GM23338 (cell line): ENCODE data around the gene IGLL5.

Source experiments
- EZH2 ChIP-seq: fragments of 200-600 bp; sonication (generic); IDR thresholded peaks from one replicate; pipeline ENCODE4 v1.8.0; 2017; ENCODE audit warnings: antibody characterized with exemption, mild to moderate bottlenecking, low read depth; ENCODE audit not compliant: unreplicated experiment
- JUNB ChIP-seq: IDR thresholded peaks from one replicate; pipeline ENCODE4 v1.6.1; 2016; ENCODE audit warnings: antibody characterized with exemption; ENCODE audit not compliant: unreplicated experiment
- POLR2AphosphoS5 ChIP-seq: IDR thresholded peaks from 2 replicates; pipeline ENCODE4 v1.6.1; 2016; ENCODE audit warnings: antibody characterized with exemption, low read depth
- STAT1 ChIP-seq: IDR thresholded peaks from one replicate; pipeline ENCODE4 v1.6.1; 2016; ENCODE audit warnings: antibody characterized with exemption; ENCODE audit not compliant: unreplicated experiment
- TF ChIP-seq, protein P1 (sequence below), 2 experiments: fragments of 200-600 bp in 1 of 2; sonication (generic) in 1 of 2; conservative IDR thresholded peaks; 2 replicates each; pipeline versions ENCODE4 v1.5.1 to v1.6.1; 2016 to 2017; ENCODE audit warnings: antibody characterized with exemption in 2 of 2, low read depth in 2 of 2, mild to moderate bottlenecking in 2 of 2, moderate library complexity in 1 of 2
- TF ChIP-seq, protein P2 (sequence below): fragments of 250-450 bp; sonication (Bioruptor Pico); IDR thresholded peaks from 2 replicates; pipeline ENCODE4 v1.5.0; 2020; ENCODE audit warnings: mild to moderate bottlenecking, moderate library complexity
- TF ChIP-seq, protein P3 (sequence below): IDR thresholded peaks from one replicate; pipeline ENCODE4 v1.6.1; 2018; ENCODE audit warnings: antibody characterized with exemption; ENCODE audit not compliant: unreplicated experiment

DNA sequence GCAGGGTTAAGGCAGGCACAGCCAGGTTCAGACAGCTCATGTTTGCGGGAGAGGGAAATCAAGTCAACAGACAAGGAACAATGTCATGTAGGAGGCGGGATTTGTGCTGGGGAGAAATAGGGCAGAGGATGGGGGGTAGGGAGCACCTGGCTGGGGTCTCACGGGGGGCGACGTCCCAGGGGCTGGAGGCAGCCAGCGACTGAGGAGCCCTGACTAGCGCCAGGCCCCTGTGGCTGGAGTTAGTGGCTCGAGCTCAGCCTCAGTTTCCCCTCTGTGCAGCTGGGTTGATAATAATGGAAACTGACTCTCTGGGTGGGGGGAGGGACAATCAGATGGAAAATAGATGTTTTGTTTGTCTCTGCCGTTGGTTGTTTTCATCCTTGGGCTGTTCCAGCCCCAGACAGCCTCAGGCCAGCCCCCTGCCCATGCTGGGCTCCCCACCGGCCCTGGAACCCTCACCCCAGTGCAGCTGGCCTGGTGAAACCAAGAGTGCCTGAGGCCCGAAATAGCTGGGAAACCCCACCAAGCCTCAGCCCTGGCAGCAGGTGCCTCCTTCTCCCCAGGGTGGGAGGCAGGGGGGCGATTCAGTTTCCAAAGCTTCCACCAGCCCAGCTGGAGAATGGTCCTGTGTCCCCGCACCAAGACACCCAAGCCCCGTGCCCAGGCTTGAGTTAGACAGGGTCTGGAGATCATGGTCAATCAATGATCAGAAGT, 44.1 kb downstream of the IGLL5 start:
- TF ChIP-seq, protein P1, sequence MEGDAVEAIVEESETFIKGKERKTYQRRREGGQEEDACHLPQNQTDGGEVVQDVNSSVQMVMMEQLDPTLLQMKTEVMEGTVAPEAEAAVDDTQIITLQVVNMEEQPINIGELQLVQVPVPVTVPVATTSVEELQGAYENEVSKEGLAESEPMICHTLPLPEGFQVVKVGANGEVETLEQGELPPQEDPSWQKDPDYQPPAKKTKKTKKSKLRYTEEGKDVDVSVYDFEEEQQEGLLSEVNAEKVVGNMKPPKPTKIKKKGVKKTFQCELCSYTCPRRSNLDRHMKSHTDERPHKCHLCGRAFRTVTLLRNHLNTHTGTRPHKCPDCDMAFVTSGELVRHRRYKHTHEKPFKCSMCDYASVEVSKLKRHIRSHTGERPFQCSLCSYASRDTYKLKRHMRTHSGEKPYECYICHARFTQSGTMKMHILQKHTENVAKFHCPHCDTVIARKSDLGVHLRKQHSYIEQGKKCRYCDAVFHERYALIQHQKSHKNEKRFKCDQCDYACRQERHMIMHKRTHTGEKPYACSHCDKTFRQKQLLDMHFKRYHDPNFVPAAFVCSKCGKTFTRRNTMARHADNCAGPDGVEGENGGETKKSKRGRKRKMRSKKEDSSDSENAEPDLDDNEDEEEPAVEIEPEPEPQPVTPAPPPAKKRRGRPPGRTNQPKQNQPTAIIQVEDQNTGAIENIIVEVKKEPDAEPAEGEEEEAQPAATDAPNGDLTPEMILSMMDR (conservative IDR thresholded peaks at IDR 0.05; ENCODE audit: low read depth in 2 of 2): no peak
- TF ChIP-seq POLR2AphosphoS5 (no peak), EZH2 (no peak), STAT1 (no peak), JUNB (no peak)
- TF ChIP-seq, protein P2, sequence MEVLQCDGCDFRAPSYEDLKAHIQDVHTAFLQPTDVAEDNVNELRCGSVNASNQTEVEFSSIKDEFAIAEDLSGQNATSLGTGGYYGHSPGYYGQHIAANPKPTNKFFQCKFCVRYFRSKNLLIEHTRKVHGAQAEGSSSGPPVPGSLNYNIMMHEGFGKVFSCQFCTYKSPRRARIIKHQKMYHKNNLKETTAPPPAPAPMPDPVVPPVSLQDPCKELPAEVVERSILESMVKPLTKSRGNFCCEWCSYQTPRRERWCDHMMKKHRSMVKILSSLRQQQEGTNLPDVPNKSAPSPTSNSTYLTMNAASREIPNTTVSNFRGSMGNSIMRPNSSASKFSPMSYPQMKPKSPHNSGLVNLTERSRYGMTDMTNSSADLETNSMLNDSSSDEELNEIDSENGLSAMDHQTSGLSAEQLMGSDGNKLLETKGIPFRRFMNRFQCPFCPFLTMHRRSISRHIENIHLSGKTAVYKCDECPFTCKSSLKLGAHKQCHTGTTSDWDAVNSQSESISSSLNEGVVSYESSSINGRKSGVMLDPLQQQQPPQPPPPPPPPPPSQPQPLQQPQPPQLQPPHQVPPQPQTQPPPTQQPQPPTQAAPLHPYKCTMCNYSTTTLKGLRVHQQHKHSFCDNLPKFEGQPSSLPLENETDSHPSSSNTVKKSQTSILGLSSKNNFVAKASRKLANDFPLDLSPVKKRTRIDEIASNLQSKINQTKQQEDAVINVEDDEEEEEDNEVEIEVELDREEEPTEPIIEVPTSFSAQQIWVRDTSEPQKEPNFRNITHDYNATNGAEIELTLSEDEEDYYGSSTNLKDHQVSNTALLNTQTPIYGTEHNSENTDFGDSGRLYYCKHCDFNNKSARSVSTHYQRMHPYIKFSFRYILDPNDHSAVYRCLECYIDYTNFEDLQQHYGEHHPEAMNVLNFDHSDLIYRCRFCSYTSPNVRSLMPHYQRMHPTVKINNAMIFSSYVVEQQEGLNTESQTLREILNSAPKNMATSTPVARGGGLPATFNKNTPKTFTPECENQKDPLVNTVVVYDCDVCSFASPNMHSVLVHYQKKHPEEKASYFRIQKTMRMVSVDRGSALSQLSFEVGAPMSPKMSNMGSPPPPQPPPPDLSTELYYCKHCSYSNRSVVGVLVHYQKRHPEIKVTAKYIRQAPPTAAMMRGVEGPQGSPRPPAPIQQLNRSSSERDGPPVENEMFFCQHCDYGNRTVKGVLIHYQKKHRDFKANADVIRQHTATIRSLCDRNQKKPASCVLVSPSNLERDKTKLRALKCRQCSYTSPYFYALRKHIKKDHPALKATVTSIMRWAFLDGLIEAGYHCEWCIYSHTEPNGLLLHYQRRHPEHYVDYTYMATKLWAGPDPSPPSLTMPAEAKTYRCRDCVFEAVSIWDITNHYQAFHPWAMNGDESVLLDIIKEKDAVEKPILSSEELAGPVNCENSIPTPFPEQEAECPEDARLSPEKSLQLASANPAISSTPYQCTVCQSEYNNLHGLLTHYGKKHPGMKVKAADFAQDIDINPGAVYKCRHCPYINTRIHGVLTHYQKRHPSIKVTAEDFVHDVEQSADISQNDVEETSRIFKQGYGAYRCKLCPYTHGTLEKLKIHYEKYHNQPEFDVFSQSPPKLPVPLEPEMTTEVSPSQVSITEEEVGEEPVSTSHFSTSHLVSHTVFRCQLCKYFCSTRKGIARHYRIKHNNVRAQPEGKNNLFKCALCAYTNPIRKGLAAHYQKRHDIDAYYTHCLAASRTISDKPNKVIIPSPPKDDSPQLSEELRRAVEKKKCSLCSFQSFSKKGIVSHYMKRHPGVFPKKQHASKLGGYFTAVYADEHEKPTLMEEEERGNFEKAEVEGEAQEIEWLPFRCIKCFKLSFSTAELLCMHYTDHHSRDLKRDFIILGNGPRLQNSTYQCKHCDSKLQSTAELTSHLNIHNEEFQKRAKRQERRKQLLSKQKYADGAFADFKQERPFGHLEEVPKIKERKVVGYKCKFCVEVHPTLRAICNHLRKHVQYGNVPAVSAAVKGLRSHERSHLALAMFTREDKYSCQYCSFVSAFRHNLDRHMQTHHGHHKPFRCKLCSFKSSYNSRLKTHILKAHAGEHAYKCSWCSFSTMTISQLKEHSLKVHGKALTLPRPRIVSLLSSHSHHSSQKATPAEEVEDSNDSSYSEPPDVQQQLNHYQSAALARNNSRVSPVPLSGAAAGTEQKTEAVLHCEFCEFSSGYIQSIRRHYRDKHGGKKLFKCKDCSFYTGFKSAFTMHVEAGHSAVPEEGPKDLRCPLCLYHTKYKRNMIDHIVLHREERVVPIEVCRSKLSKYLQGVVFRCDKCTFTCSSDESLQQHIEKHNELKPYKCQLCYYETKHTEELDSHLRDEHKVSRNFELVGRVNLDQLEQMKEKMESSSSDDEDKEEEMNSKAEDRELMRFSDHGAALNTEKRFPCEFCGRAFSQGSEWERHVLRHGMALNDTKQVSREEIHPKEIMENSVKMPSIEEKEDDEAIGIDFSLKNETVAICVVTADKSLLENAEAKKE (CRISPR knock-in tag): no peak
- TF ChIP-seq, protein P3, sequence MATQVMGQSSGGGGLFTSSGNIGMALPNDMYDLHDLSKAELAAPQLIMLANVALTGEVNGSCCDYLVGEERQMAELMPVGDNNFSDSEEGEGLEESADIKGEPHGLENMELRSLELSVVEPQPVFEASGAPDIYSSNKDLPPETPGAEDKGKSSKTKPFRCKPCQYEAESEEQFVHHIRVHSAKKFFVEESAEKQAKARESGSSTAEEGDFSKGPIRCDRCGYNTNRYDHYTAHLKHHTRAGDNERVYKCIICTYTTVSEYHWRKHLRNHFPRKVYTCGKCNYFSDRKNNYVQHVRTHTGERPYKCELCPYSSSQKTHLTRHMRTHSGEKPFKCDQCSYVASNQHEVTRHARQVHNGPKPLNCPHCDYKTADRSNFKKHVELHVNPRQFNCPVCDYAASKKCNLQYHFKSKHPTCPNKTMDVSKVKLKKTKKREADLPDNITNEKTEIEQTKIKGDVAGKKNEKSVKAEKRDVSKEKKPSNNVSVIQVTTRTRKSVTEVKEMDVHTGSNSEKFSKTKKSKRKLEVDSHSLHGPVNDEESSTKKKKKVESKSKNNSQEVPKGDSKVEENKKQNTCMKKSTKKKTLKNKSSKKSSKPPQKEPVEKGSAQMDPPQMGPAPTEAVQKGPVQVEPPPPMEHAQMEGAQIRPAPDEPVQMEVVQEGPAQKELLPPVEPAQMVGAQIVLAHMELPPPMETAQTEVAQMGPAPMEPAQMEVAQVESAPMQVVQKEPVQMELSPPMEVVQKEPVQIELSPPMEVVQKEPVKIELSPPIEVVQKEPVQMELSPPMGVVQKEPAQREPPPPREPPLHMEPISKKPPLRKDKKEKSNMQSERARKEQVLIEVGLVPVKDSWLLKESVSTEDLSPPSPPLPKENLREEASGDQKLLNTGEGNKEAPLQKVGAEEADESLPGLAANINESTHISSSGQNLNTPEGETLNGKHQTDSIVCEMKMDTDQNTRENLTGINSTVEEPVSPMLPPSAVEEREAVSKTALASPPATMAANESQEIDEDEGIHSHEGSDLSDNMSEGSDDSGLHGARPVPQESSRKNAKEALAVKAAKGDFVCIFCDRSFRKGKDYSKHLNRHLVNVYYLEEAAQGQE: no peak
